GM12878 (cell line): Measurements from ENCODE around the gene NAB1. TPM values are rescaled to one million over a fixed set of nuclear protein-coding genes. Genes with fewer than 3 reads are reported as not detected.
A peak's percentile ranks its signal among the peaks of the same experiment; 100 is the strongest.

ENCODE experiments used
- BHLHE40 ChIP-seq, 2 experiments: fragments of 450-650 bp in 1 of 2; IDR thresholded peaks; 2 replicates each; pipeline ENCODE4 v1.6.1; 2011 to 2017; ENCODE audit warnings: low read depth in 2 of 2, borderline replicate concordance in 1 of 2, improper control_type of control experiment in 1 of 2, low read length in 1 of 2, mild to moderate bottlenecking in 1 of 2
- E2F4 ChIP-seq: IDR thresholded peaks from 2 replicates; pipeline ENCODE4 v1.6.1; 2012; ENCODE audit warnings: low read depth, low read length, improper control_type of control experiment
- GABPA ChIP-seq: IDR thresholded peaks from 2 replicates; pipeline ENCODE4 v1.6.1; 2014; ENCODE audit warnings: antibody characterized with exemption, low read depth, mild to moderate bottlenecking, inconsistent platforms
- HCFC1 ChIP-seq: fragments of 150-350 bp; IDR thresholded peaks from 2 replicates; pipeline ENCODE4 v1.6.1; 2014; ENCODE audit warnings: low read length
- HDGF ChIP-seq: fragments of 450-650 bp; IDR thresholded peaks from 2 replicates; pipeline ENCODE4 v1.6.1; 2016; ENCODE audit warnings: antibody characterized with exemption
- IKZF2 ChIP-seq, 2 experiments: fragments of 450-650 bp; IDR thresholded peaks; 2 replicates each; pipeline ENCODE4 v1.6.1; 2017; ENCODE audit warnings: mild to moderate bottlenecking in 2 of 2, moderate library complexity in 2 of 2
- NFIC ChIP-seq: IDR thresholded peaks from 2 replicates; pipeline ENCODE4 v1.6.1; 2012; ENCODE audit warnings: low read depth, mild to moderate bottlenecking, inconsistent platforms, low read length, moderate library complexity
- NFYB ChIP-seq: IDR thresholded peaks from 2 replicates; pipeline ENCODE4 v1.6.1; 2011; ENCODE audit warnings: low read depth, mild to moderate bottlenecking, low read length, improper control_type of control experiment, moderate library complexity; ENCODE audit not compliant: insufficient read depth
- NR2C1 ChIP-seq: fragments of 450-650 bp; IDR thresholded peaks from 2 replicates; pipeline ENCODE4 v1.6.1; 2017; ENCODE audit warnings: antibody characterized with exemption, mild to moderate bottlenecking, moderate library complexity
- NR2C2 ChIP-seq: IDR thresholded peaks from 2 replicates; pipeline ENCODE4 v1.6.1; 2011; ENCODE audit warnings: borderline replicate concordance, low read depth; ENCODE audit not compliant: control insufficient read depth, insufficient read length
- RAD21 ChIP-seq: IDR thresholded peaks from 2 replicates; pipeline ENCODE4 v1.6.1; 2011; ENCODE audit warnings: mild to moderate bottlenecking, low read depth, low read length, moderate library complexity; ENCODE audit not compliant: insufficient read depth
- RAD51 ChIP-seq: fragments of 450-650 bp; IDR thresholded peaks from 2 replicates; pipeline ENCODE4 v1.6.1; 2016; ENCODE audit warnings: moderate library complexity, mild to moderate bottlenecking, inconsistent platforms
- RBBP5 ChIP-seq: fragments of 200-600 bp; sonication (generic); conservative IDR thresholded peaks from 2 replicates; pipeline ENCODE4 v1.6.1; 2016
- RUNX3 ChIP-seq: IDR thresholded peaks from 2 replicates; pipeline ENCODE4 v1.6.1; 2012; ENCODE audit warnings: low read length, inconsistent platforms
- SKIL ChIP-seq: fragments of 450-650 bp; IDR thresholded peaks from 2 replicates; pipeline ENCODE4 v1.6.1; 2017; ENCODE audit warnings: mild to moderate bottlenecking, low read depth, inconsistent platforms; ENCODE audit not compliant: poor library complexity, severe bottlenecking
- SP1 ChIP-seq: IDR thresholded peaks from one replicate; pipeline ENCODE4 v1.6.1; 2011; ENCODE audit warnings: low read depth, low read length
- TAF1 ChIP-seq: IDR thresholded peaks from 2 replicates; pipeline ENCODE4 v1.6.1; 2011; ENCODE audit warnings: mild to moderate bottlenecking, low read depth, low read length, borderline replicate concordance
- TCF3 ChIP-seq: IDR thresholded peaks from 2 replicates; pipeline ENCODE4 v1.6.1; 2012; ENCODE audit warnings: low read depth, mild to moderate bottlenecking, low read length, borderline replicate concordance; ENCODE audit not compliant: insufficient read depth
- YY1 ChIP-seq: IDR thresholded peaks from 2 replicates; pipeline ENCODE4 v1.6.1; 2011; ENCODE audit warnings: low read depth, mild to moderate bottlenecking, low read length
- polyA plus RNA-seq, 11 experiments: library from polyadenylated mRNA; depleted of rRNA in 4 of 11; unstranded in 6 of 11; stranded (reverse) in 5 of 11; fragments of >200 nt; fragmentation: Nextera tagmentation in 4 of 11; fragmentation: Illumina TruSeq in 1 of 11; extraction: Ambion mirVana in 4 of 11; extraction: Trizol in 1 of 11; gene quantifications; 1 replicate in 1 of 11; 2 replicates in 10 of 11; pipeline versions ENCODE4 v1.2.1 to v1.2.3, GENCODE V29; 2011 to 2016; ENCODE audit warnings: inconsistent platforms in 2 of 11, missing spikeins in 2 of 11, low read depth in 1 of 11
- total RNA-seq, 4 experiments: library from RNA; depleted of rRNA in 3 of 4; stranded (reverse); fragments of >200 nt in 3 of 4; fragmentation: Illumina TruSeq in 1 of 4; extraction: Trizol in 1 of 4; gene quantifications; 2 replicates each; pipeline versions ENCODE4 v1.2.1 to v1.2.3, GENCODE V29; 2013 to 2021

Gene NAB1
- total and polyA plus RNA-seq, 10 of the 15 experiments (the other 5 are each of a cell fraction or from before 2014, with no cell fraction given), result 4.5 to 39.6 (median 23.0) TPM

GRCh38 chr2:190701586-190701985, 52.7 kb downstream of the NAB1 start (continued):
- TF ChIP-seq RAD51 (peak; percentile 91), RAD21 (no peak), NR2C2 (no peak), SP1 (peak; percentile 8), NR2C1 (no peak), YY1 (no peak), SKIL (peak; percentile 17), RUNX3 (peak; percentile 89), GABPA (no peak), IKZF2 (IDR thresholded peaks at IDR 0.05) (peak; percentile 24 to 44; a peak in 2 of 4 replicates), HCFC1 (no peak), BHLHE40 (IDR thresholded peaks at IDR 0.05; ENCODE audit: borderline replicate concordance in 1 of 2, low read depth in 2 of 2, low read length in 1 of 2) (peak; percentile 88 to 91), E2F4 (no peak), NFIC (0 out of 2 replicates have a peak, but pooled peaks have one; percentile 34), RBBP5 (no peak), TAF1 (no peak), NFYB (no peak), HDGF (no peak), TCF3 (no peak)
